ENCODE results near the gene HORMAD2.

The HORMAD2 gene

DNA sequence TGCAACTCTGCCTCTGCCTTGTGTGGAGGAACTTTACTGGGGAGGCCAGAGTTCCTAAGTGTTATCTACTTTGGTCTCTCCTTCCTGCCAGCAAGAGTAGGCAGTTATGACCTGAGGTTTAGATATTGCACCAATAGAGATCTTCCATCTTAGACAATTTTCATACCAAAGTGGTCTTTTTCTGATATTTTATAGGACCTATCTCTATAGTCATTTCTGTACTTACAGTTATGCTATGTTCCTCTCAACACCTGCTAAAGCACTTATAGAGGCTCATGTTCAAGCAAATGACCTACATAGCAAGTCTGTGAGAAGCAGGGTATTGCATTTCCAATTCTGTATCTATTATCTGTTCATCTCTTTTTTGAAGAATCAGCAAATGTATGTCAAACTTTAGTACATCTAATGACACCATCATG, 80.8 kb downstream of the HORMAD2 start:
- DNase-seq (ENCODE audit: low read depth in 2 of 3, low spot score in 2 of 3): no peak

DNA sequence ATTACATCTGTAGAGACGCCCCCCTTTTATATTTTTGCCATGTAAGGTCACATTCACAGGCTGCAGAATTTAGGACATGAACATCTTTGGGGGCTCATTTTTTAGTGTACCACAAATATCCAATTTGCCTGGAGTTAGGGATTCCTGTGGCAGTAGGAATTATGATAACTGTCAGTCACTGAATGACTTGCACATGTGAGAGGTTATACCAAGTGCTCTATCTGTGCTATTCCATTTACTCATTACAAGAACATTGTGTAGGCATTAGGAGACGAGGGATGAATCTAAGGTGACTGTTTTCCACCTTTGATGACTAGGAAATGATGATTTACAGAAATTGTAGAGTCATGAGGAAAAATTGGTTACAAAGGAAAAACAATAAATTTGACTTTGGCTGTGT, 87.0 kb downstream of the HORMAD2 start:
- DNase-seq (ENCODE audit: low read depth in 2 of 3, low spot score in 2 of 3): no peak

DNA sequence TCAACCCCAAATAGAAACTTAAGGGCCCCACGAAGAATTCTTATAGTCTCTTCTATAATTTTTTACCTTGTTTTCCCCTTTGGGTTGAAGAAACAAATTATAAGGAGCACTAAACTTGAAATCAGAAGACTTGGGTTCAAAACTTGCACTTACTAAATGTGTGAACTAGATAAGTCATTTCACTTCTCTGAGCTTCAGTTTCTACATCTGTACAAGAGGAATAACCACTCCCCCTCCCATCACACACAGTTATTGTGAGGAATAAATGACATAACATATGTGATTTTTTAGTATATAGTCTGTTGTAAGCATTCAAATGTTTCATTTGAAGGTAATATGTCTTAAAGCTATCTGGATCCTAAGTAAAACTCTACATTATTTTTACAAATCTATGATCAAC, 87.5 kb downstream of the HORMAD2 start:
- DNase-seq (ENCODE audit: low read depth in 2 of 3, low spot score in 2 of 3): no peak

DNA sequence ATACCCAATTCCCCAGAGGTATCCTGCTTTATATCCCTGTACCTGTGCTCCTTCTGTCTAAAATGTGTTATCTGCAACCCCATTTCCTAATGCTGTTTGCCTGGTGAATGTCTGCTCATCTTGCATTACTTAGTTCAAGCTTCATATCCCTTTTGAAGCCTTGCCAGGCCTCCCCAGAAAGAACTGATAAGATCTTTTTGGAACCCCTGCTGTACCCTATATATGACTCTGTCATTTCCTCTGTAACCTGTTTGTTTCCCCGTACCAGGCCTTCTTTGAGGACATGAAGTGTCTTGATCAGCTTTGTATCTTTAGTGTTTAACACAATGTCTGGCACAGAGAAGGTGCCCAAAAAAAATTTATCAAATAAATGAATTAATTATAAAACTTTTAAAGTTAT, 88.7 kb downstream of the HORMAD2 start:
- no peak for DNase-seq (ENCODE audit: low read depth in 2 of 3, low spot score in 2 of 3)

DNA sequence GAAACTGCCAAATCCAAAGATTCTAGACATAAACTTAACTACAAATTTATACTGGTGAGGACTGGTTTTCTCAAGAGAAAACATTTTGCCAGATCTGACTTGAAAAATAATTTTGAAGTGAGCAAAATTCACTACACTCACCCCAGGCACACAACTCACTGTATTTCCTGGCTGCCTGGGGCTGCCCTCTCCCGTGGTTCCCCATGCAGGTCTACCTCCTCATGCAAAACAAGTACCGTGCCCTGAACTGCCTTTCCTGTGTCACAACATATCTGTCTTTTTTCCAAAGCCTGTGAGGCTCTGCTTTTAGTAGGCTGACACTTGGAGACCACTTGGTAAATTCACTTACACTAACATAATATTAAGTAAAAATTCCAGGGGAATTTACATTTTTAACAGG, 89.9 kb downstream of the HORMAD2 start:
- no peak for DNase-seq (ENCODE audit: low read depth in 2 of 3, low spot score in 2 of 3)

DNA sequence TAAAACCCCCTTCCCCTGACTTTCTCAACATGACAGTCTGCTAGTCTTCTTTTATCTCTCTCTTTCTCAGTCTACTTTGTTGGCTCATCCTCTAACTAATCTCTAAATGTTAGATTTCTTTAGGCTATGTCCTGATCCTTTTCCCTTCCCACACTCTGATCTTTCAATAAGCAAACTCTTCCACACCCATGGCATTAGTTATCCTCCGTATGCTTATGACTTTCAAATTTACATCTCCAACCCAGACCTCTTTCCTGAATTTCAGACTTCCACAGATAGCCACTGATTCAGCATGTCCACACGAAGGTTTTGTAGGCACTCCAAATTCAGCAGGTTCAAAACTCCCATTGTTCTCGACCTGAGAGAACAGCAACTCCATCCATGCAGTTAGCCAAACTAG, 90.7 kb downstream of the HORMAD2 start:
- no peak for DNase-seq (ENCODE audit: low read depth in 2 of 3, low spot score in 2 of 3)

DNA sequence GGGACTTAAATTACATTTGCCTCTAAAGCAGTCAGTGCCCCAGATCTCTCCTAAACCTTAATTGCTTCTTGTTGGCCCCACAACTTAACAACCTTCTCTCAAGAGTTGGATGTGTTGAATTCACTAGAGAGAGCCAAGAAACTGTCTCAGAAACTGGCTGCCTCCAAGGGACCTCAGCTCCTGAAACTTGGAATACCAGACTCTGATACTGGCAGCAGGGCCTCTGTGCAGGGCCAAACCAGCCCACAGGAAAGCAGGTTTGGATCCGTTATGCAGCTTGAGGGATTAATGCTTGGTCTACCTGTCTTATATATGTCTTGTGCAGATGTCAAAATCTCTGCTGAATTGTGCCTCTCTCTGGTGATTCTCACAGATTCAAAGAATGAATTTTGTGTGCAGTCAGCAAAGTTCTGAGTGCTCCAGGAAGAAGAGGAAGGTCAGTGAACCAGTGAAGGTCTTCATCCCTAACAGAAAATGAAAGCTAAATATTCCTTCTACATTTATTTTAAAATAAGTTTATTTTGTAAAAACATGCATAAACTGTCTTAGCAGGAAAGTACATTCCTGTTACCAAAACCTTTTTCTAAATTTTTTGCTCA, 95.5 kb downstream of the HORMAD2 start:
- no peak for DNase-seq (ENCODE audit: low read depth in 2 of 3, low spot score in 2 of 3)

DNA sequence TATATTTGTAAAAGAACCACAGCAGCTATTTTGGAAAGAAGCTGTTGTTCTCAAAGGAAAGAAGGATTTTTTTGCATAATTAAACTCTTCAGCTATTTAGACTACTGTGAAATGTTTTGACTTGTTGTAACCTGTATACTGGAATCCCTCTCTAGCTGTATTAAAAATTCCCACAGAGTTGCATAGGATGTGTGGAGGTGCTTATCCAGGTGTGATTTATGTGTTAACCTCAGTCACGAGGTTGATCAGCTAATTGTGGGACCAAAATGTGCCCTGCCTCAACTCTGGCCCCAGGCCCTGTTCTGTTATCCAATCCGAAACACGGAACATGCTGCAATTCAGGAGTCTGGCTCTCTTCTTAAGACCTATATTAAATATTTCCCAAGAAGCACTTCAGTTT, 96.2 kb downstream of the HORMAD2 start:
- no peak for DNase-seq (ENCODE audit: low read depth in 2 of 3, low spot score in 2 of 3)

DNA sequence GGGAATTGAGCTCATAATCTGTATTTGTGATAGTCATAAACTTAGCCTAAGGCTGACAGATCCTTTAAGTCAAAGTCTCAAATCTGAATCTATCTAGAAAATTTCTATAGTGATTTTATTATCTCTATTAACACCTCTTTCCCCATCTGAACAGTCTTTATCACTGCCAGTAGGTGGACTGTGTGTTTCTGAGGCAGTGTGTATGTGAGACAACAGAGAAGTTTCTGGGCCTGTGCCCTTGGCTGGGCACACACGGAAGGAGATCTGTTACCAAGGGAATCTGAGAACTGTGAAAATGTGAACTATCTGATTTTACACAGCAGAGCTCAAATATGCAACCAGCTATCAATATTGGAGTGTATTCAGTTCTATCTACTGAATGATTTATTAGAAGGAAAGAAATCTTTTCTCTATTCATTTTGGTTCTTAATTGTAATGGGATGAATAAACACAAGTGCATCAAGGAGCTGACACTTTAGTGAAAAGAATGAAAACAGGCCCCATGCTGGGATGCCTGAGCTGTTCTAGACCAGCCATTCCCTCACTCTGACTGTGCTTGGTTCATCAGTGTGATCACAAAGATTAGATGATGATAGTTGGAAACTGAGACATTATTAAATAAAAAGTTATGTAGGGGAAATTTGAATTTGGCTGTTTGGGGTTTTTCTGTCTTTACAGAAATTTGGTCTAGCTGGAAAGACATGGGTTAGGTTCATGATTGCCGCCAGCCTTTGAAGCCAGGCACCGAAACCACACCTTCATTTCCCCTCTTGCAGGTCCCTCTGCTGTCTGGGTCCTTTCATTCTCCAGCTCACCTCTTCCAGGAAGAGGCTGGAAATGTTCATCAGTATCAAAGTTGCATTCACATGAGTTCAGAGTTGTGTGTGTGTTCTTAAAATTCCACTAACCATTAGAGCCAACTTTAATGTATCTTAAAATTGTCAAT, 98.2 kb downstream of the HORMAD2 start:
- DNase-seq (ENCODE audit: low read depth in 2 of 3, low spot score in 2 of 3): no peak

DNA sequence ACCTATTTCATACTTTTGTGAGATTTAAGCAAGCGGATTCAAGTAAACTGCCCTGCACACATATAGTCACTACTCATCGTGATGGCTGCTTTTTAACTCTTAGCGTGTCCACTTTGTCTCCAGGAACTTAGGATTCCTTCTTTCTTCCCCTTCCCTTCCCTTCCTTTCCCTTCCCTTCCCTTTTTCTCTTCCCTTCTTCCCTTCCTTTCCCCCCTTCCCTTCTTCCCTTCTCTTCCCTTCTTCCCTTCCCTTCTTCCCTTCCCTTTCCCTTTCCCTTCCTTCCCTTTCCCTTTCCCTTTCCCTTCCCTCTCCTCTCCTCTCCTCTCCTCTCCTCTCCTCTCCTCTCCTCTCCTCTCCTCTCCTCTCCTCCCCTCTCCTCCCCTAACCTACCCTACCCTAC, 100.4 kb downstream of the HORMAD2 start:
- no peak for DNase-seq (ENCODE audit: low read depth in 2 of 3, low spot score in 2 of 3)

DNA sequence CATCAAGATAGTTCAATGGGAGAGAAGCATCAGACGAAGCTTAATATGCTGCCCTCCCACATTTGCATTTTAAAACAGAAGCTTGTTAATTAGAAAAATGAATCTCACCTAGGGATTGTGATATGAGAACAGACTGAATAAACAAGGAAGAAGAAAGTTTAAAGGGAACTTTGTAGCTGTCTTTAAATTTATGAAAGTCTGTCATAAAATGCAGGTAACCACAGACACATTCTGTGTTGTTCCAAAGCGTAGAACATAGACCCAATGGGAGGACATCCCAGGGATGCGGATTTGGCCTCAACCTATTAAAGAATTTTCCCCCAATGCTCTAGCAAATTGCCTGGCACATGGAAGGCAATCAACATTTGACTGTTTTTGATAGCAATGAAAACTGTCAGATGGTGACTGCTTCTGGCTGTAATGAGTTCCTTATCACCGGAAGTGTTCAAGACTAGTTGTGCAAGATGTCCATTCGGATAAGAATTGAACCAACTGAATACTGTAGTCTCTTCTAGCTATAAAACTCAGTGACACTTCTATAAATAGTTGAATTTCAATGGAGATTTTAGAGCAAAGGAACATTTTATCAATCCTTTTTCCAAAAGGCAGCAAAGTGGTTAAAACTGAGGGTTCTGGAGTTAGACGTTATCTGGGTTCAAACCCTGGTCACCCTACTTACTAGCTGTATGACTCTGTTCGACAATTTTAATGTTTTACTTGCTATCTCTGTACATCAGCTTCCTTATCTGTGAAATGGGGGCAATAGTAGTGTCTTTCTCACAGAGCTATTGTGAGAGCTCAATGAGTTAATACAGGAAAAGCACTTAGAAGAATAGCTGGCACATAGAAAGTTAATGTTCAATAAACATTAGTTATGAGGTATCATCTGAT, 101.4 kb downstream of the HORMAD2 start:
- DNase-seq (ENCODE audit: low read depth in 2 of 3, low spot score in 2 of 3): no peak

DNA sequence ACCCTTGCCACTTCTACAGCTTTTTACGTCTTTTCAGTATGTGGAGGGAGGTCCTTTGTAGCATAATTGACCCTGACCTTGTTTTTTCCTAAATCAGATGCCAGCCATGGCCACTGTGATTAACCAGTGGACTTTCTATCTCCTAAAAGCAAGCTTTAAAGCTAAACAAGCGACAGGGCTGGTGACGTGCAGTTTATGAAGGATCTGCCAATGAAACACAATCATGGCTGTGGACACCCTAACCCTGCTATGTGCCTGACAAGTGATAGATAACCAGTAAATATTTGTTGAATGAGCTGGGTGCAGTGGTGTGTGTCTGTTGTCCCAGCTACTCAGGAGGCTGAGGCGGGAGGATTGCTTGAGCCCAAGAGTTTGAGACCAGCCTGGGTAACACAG, 102.1 kb downstream of the HORMAD2 start:
- DNase-seq (ENCODE audit: low read depth in 2 of 3, low spot score in 2 of 3): no peak

DNA sequence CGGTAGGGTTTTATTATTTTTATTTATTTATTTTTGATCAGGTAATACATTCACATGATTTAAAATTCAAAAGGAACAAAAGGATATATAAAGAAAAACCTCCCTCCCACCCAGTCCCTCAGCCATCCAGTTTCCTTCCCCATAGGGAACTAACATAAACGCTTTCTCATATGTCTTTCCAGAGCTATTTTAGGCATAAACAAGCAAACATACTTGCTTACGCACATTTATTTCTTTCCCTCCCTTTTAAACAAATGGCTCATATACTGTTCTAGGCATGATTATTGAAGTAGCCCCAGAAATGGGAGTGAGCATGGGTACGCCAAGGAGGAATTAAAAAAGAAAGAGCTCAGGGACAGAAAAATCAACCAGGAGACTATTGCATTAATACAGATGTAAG, 102.6 kb downstream of the HORMAD2 start:
- no peak for DNase-seq (ENCODE audit: low read depth in 2 of 3, low spot score in 2 of 3)

DNA sequence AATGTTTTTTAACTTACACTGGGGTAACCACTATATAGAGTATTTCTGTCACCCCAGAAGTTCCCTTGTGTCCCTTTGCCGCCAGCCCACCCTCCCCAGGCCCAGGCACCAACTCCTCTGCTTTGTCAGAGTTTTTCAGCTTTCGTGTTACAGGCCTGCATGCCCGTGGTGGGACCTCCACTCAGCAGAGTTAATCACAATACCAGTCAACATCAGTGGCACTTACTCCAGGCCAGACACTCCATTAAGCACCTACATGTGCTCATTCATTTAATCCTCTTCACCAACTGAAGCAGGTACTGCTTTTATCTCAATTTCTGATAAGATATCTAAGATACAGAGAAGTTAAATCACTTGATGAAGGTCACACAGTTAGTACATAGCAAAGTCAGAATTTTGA, 103.0 kb downstream of the HORMAD2 start:
- DNase-seq (ENCODE audit: low read depth in 2 of 3, low spot score in 2 of 3): no peak

DNA sequence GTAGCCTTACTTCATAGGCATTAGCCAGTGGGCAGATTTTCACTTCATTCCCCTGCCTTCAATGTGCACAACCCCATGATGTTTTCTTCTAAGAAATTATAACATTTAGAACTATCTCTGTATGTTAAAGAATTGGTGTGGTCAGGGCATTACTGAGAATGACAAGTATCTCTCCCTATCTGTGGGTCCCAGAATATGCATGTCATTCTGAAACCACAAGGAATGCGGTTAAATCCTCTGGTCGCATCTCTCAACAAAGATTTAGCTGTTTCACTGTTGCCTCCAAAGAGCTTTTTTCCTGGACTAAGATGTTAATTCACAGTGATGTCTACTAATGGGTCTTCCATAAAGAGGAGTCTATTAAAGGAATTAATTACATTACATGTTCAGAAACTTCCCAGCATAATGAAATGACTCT, 103.6 kb downstream of the HORMAD2 start:
- no peak for DNase-seq (ENCODE audit: low read depth in 2 of 3, low spot score in 2 of 3)

DNA sequence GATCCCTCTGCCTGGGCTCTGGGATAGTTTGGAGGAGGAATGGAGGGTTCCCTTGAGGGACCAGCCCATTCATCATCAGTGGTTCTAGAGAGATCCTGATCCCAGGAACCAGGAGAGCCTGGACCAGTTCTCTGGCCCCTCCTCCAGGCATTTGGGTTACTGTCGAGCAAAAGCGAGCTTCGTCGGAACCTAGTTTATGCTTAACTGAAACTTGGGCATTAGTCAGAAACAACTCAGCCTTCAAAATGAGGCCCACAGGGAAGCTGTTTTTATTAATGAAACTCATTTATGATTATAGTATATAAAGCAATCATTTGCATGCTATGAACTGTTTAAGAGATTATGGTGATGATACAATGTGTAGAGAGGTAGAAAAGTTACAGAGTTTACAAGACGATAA, 104.9 kb downstream of the HORMAD2 start:
- no peak for DNase-seq (ENCODE audit: low read depth in 2 of 3, low spot score in 2 of 3)

DNA sequence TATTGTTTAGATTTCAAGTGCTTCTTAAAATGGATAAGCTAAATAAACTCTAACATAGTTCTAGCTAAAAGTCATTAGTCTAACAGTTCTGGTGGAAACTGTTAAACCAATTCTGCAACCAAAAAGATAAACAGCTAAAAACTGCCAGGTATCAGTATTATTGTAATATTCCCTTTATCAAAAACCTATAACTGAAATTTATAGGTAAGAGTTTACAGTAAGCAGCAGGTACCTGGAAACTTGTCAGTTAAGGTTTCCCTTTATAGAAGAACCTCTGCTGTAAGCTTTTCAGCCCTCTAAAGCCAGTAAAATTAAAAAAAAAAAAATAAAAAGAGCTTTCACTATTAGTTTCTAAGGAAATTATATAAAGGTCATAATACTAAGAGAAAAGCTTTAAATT, 105.3 kb downstream of the HORMAD2 start:
- DNase-seq (ENCODE audit: low read depth in 2 of 3, low spot score in 2 of 3): no peak

DNA sequence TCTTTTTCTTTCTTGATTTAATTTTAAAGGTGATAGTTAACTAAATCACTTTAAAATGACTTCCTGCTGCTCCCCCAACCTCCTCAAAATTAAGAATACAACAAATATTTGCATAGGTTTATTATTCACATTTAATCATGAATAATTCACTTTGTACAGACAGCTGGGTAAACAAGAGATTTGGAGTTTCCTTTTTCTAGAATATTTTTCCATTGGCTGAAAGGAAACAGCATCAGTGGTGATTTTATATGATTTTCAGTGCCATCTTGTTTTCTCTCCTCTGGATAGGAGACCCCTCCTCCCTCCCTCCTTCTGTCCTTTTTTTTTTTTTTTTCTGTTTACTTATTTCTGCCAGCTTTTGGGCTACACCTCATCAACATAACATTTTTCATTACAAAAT, 105.8 kb downstream of the HORMAD2 start:
- no peak for DNase-seq (ENCODE audit: low read depth in 2 of 3, low spot score in 2 of 3)

DNA sequence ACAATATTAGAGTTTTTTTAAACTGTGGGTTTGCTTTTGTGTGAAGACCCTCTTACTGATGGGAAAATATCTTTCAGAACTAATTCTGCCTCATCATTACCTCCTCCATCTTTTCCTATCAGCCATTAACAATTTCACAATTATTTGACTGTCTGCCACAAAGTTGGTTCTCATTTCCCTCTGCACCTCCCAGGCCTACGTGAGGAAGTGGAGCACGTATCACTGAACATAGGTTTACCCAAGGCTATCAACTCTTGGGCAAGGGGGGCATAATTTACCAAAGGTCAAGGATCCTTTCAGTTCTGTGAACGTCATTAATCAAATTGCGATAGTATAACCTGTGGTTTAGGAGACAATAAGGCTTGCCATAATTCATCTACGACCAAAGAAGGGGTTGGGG, 106.2 kb downstream of the HORMAD2 start:
- DNase-seq (ENCODE audit: low read depth in 2 of 3, low spot score in 2 of 3): no peak

DNA sequence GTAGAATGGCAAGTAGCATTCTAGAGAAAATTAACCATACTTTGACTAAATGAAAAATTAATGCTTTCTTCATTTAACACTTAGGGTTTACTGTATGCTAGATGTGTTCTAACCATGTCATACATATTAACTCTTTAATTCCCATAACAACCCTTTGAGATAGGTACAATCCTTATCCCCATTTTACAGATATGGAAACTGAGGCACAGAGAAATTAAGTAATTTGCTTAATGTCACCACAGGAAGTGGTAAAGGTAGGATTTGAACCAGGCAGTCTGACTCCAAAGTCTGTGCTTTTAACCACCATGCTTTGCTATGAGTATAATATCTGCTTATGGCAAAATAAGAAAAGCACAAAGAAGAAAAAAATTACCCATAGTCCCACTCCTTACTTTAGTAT, 106.8 kb downstream of the HORMAD2 start:
- no peak for DNase-seq (ENCODE audit: low read depth in 2 of 3, low spot score in 2 of 3)

DNA sequence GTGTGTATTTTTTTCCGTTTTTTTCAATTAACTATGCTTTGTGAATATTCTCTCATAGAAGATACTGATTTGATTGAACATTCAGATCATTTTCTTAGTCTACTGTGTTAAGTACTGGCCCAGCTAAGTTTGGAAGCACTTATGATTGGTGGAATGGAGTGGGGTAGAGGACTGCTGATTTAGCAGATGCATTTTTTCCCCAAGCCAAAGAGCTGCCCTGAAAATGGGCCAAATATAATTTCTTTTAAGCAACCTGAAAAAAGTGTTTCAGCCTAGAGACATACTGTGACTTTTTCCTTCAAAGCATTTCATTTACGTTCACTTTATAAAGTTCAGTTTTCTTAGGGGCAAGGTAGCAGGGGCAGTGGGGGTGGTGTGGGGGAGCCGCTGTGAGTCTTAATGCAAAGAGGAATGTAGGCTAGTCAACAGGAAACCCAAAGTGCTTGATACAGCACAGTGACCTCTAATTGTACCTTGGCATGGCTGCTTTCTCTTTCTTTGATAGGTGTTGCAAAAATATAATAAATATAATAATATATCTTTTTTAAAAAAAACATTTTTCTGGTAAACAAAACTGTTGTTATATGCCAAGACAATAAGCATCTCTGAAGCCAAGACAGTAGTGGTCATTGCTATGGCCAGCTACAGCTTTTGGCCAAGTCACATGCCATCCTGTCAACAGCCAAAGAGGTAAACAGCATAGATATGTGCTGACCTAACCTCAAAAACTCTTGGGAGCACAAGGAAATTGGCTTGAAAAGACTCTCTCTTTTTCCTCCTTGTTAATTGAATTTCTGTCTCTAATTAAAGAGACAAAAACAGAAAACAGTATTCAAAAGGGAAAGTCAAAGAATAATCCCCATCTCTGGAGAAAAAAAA, 107.5 kb downstream of the HORMAD2 start:
- no peak for DNase-seq (ENCODE audit: low read depth in 2 of 3, low spot score in 2 of 3)

All from activated CD8-positive, alpha-beta memory T cell treated with anti-CD3 and anti-CD28 coated beads for 48 hours (primary cell).